Motor neuron (in vitro differentiated cells): ENCODE data around the gene P2RX3. TPM values are rescaled to one million over a fixed set of nuclear protein-coding genes. Genes with fewer than 3 reads are reported as not detected.
A peak's percentile ranks its signal among the peaks of the same experiment; 100 is the strongest.

Source experiments
- ATAC-seq, 8 experiments: fragments of 200-7000 bp; cut with Tn5 transposase; replicated peaks in 6 of 8; 2 replicates each; pipeline ENCODE4 v1.8.0; 2021; ENCODE audit warnings: mild to moderate bottlenecking in 8 of 8, moderate library complexity in 8 of 8
- H3K27ac ChIP-seq, 2 donors: fragments of 250-450 bp; sonication (Bioruptor Pico); 2 replicates each; pipeline ENCODE4 v1.9.0; 2021; ENCODE audit warnings: antibody characterized with exemption in 2 of 2, mild to moderate bottlenecking in 2 of 2, moderate library complexity in 1 of 2
- H3K4me1 ChIP-seq, 2 donors: fragments of 250-450 bp; sonication (Bioruptor Pico); replicated peaks in 1 of 2; 2 replicates each; pipeline ENCODE4 v1.6.1; 2021; ENCODE audit warnings: antibody characterized with exemption in 2 of 2, mild to moderate bottlenecking in 2 of 2, moderate library complexity in 1 of 2
- H3K4me3 ChIP-seq, 5 donors: fragments of 250-450 bp; sonication (Bioruptor Pico); 2 replicates each; pipeline ENCODE4 v1.9.0; 2021; ENCODE audit warnings: antibody characterized with exemption in 5 of 5, mild to moderate bottlenecking in 5 of 5, moderate library complexity in 4 of 5
- WGBS, 10 experiments: fragments of 450-650 bp; shearing (Covaris generic); methylation state at CpG; one replicate each; pipeline ENCODE4 v1.0.0; 2022; 5-methylcytosine and 5-hydroxymethylcytosine counted together
- in situ Hi-C, 9 experiments: fragments of 400-800 bp; cut with MboI; loops; one replicate each; pipeline ENCODE4 v1.15.0; 2021; ENCODE audit warnings: low sequenced_read_pairs in 9 of 9, low pct_unique_long_range_greater_than_20kb in 2 of 9; ENCODE audit not compliant: unreplicated experiment in 9 of 9
- total RNA-seq, 8 experiments: library from RNA; unstranded; fragments of 300-600 nt; gene quantifications; 2 replicates each; pipeline versions ENCODE4 v1.2.3 to v1.2.4, GENCODE V29; 2022

Gene P2RX3
- total RNA-seq, 8 experiments from 2014 or later: 0.36 to 153 (median 99.5) TPM; not detected in 2

GRCh38 chr11:57370251-57370650 lies 32.1 kb downstream of the P2RX3 start:
- Histone ChIP-seq H3K4me1 (no peaks in the 10 kb centered on the region), H3K27ac (no peak overlapping the region), H3K4me3 (no peak overlapping the region)
- peak in 1 of 8 experiments; percentile 49 for ATAC-seq
- in situ Hi-C loops: loop anchor here in 2 of 9 experiments (25.0 kb wide), 2 partner anchors 117 to 167 kb away; partner anchors contain the start of genes SMTNL1 (in 1 of the 2) and TIMM10 (in 1 of the 2)
- WGBS, 10 experiments: 6 to 92% (median 83%) methylated on average over 2 to 5 of the region's 7 CpGs; no CpG with 5 or more reads in 2 of the 10 experiments

DNA sequence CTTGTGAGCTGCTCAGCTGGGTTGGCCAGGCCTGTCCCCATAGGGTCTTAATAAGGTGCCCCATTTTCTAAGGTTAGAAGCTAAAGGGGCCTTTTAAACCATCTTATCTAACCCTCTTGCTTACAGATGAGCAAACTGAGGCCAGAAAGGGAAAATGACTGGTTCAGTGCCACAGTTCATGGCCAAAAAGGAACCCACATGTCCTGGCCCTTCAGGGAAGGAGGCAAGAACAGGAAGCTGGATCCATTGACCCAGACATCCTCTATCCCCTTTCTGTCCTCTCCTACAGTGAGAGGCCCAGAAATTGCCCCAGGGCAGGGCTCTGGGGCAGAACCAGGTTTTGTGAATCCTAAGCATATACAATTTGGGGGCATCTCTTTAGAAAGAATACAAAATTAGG lies 32.8 kb downstream of the P2RX3 start:
- in situ Hi-C loops: loop anchor here in 2 of 9 experiments (25.0 kb wide), 2 partner anchors 116 to 166 kb away; partner anchors contain the start of genes SMTNL1 (in 1 of the 2) and TIMM10 (in 1 of the 2)
- H3K4me3 ChIP-seq: no peak overlapping the region
- no peak for ATAC-seq
- no peak overlapping the region for H3K27ac ChIP-seq
- H3K4me1 ChIP-seq: no peaks in the 10 kb centered on the region

- no peak overlapping the region for H3K4me3 ChIP-seq
- in situ Hi-C loops: loop anchor here in 2 of 9 experiments (25.0 kb wide), 2 partner anchors 114 to 164 kb away; partner anchors contain the start of genes SMTNL1 (in 1 of the 2) and TIMM10 (in 1 of the 2)
- ATAC-seq: no peak
- 43 to 94% (median 70%) methylated on average over 2 to 3 of the region's 3 CpGs; no CpG with 5 or more reads in 3 of the 10 experiments for WGBS, 10 experiments
- H3K4me1 ChIP-seq: no peaks in the 10 kb centered on the region
- no peak overlapping the region for H3K27ac ChIP-seq
These were observed 35.0 kb downstream of the P2RX3 start for GRCh38 chr11:57373146-57373545.

- peak in 1 of 8 experiments; percentile 76 for ATAC-seq
- no peak overlapping the region for H3K27ac ChIP-seq
- 13 to 100% (median 73%) methylated on average over 1 to 2 of the region's 3 CpGs; no CpG with 5 or more reads in 4 of the 10 experiments for WGBS, 10 experiments
- H3K4me1 ChIP-seq: no peaks in the 10 kb centered on the region
- in situ Hi-C loops: loop anchor here in 2 of 9 experiments (25.0 kb wide), 2 partner anchors 112 to 162 kb away; partner anchors contain the start of genes SMTNL1 (in 1 of the 2) and TIMM10 (in 1 of the 2)
- H3K4me3 ChIP-seq: no peak overlapping the region
These were observed 36.8 kb downstream of the P2RX3 start for GRCh38 chr11:57374966-57375365.

DNA sequence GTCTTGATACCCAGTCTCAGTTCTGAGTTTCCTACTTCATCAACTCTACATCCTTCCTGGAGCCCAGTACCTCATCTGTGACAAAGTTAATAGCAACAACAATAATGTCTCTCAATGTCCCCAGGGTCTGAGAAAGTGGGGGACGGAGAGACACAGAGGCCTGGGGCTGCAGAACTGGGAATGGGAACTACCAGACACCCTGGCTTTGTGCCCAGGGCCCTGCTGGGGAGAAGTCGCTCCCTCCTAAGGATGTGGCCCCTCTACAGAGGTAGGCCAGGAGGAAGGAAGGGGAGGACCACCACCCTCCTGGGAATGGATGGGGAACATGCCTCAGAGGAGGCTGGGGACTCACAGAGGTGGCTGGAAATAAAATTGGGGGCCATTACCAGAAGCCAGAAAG lies 37.3 kb downstream of the P2RX3 start:
- H3K4me1 ChIP-seq: no peaks in the 10 kb centered on the region
- in situ Hi-C loops: no loop called here
- no peak overlapping the region for H3K27ac ChIP-seq
- WGBS, 10 experiments: 20 to 43% (median 33%) methylated on average over 1 to 2 of the region's 2 CpGs; no CpG with 5 or more reads in 7 of the 10 experiments
- H3K4me3 ChIP-seq: no peak overlapping the region
- no peak for ATAC-seq

DNA sequence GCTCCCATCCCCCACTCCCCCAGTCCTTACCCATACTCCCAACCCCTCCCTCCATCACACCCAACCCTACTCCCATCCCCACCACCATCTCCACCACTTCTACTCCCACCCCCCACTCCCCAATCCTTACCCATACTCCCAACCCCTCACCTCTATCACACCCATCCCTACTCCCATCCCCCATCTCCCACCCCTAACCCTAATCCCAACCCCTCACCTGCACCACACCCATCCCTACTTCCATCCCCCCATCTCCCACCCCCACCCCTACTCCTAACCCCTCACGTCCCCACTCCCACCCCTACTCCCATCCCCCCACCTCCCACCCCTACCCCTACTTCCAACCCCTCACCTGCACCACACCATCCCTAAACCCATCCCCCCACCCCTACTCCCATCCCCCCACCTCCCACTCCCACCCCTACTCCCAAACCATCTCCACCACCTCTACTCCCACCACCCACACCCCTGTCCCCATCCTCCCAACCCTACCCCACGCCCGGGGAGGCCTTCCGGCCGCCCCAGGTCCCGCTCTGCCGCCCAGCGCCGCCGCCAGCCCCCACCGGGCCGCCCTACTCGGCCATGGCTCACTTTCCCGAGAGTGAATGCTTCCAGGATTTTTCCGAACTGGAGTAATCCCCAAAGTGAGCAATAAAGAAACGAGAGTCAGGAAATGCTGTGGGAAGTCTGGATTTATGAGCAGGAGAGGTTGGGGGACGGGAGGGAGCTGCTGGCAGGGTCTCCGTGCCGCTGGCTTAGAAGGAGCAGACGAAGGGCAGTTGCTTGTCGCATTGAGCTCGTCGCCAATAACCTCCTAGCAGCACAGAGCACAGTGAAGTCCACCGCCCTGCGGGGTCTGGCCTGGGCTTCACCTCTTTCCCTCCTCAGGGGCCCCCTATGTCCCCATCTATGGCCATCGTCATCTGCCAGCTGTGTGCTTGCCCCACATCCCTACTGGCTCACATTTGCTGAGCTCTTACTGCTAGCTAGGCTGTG lies 38.2 kb downstream of the P2RX3 start:
- in situ Hi-C loops: no loop called here
- 0 to 7% (median 4%) methylated on average over 1 to 14 of the region's 26 CpGs; no CpG with 5 or more reads in 6 of the 10 experiments for WGBS, 10 experiments
- H3K4me1 ChIP-seq: no peaks in the 10 kb centered on the region
- H3K27ac ChIP-seq: no peak overlapping the region
- peak overlapping the region in 2 of 5 donors; percentile 23 to 26 for H3K4me3 ChIP-seq
- peak in 4 of 8 experiments; percentile 7 to 76 (median 52) for ATAC-seq

GRCh38 chr11:57377107-57377506 lies 39.0 kb downstream of the P2RX3 start:
- no peak overlapping the region for H3K4me3 ChIP-seq
- in situ Hi-C loops: no loop called here
- 0 to 85% (median 24%) methylated on average over 1 to 3 of the region's 5 CpGs; no CpG with 5 or more reads in 4 of the 10 experiments for WGBS, 10 experiments
- H3K27ac ChIP-seq: no peak overlapping the region
- no peaks in the 10 kb centered on the region for H3K4me1 ChIP-seq
- peak in 3 of 8 experiments; percentile 11 to 78 (median 32) for ATAC-seq

- Histone ChIP-seq H3K4me3 (no peak overlapping the region), H3K27ac (no peak overlapping the region), H3K4me1 (no peaks in the 10 kb centered on the region)
- ATAC-seq: no peak
- in situ Hi-C loops: no loop called here
These were observed 40.0 kb downstream of the P2RX3 start for GRCh38 chr11:57378186-57378585.

- in situ Hi-C loops: no loop called here
- no peak overlapping the region for H3K27ac ChIP-seq
- H3K4me1 ChIP-seq: no peaks in the 10 kb centered on the region
- no peak for ATAC-seq
- H3K4me3 ChIP-seq: no peak overlapping the region
- 0 to 16% (median 7%) methylated on average over 1 to 6 of the region's 10 CpGs; no CpG with 5 or more reads in 5 of the 10 experiments for WGBS, 10 experiments
These were observed 41.6 kb downstream of the P2RX3 start for GRCh38 chr11:57379732-57380131.

DNA sequence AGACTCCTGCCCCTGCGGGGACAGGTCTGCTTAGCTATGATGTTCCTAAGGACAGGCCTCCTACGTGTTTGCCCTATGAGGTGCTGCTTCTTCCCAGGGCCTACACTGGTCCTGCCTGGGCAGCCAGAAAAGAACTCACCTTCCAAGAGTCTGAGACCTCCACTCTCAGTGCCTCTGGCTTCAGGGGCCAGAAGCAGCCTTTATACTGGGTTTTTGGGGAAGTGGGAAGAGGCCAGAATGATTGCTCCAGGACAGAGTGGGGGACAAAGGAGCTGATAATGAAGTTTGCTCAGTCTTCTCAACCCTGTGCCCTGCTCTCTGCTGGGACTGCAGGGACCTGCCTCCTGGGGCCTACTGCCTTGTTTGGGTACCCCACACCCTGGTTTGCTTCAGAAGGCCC lies 42.8 kb downstream of the P2RX3 start, which contains the start of gene PRG3:
TSS of gene PRG3 (minus strand) at position 176 of the 400 bp plus-strand sequence. CDS start 442 bp downstream, outside the sequence.
- in situ Hi-C loops: no loop called here
- ATAC-seq: no peak
- WGBS, 10 experiments: 0 to 43% (median 20%) methylated on average over 1 to 2 of the region's 2 CpGs; no CpG with 5 or more reads in 4 of the 10 experiments
- H3K4me3 ChIP-seq: no peak within 1 kb of the TSS
- H3K4me1 ChIP-seq: no peaks in the 10 kb centered on the region
- no peak within 1 kb of the TSS for H3K27ac ChIP-seq

DNA sequence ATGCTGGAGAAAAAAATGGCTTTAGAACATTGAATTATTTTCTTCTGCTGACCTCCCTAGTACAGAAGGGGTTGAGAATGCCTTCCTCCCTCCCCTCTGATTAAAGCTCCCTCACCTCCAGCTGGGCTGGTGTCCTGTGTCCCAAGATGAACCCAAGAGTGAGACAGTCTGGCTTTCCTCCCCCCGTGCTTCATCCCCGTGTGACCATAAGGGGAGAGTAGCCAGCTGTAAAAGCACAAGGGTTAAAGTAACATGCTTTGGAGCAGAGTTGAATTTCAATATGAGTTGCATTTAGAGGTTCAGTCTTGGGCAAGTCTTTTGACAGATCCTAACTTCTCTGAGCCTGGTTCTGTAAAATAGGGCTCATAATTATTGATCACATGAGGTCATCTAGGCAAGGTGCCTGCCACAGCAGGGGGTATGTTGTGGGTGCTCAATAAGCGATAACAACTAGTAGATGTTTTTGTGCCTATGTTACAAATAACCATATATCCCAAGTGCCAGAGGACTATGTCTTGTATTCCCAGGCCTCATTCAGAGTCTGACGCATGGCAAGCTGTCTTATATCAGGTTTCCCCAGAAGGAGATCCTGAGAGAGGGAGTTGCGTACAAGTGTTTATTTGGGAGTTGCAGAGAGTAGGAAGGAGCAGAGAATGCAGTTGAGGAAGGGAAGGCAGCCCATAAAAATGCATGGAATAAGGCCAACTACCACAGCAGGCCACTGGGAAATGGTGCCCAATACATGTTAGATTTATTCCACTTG lies 48.2 kb downstream of the P2RX3 start:
- Histone ChIP-seq H3K4me3 (no peak overlapping the region), H3K27ac (no peak overlapping the region), H3K4me1 (no peaks in the 10 kb centered on the region)
- in situ Hi-C loops: no loop called here
- 49 to 83% (median 75%) methylated on average over 1 to 5 of the region's 5 CpGs; no CpG with 5 or more reads in 3 of the 10 experiments for WGBS, 10 experiments
- no peak for ATAC-seq

DNA sequence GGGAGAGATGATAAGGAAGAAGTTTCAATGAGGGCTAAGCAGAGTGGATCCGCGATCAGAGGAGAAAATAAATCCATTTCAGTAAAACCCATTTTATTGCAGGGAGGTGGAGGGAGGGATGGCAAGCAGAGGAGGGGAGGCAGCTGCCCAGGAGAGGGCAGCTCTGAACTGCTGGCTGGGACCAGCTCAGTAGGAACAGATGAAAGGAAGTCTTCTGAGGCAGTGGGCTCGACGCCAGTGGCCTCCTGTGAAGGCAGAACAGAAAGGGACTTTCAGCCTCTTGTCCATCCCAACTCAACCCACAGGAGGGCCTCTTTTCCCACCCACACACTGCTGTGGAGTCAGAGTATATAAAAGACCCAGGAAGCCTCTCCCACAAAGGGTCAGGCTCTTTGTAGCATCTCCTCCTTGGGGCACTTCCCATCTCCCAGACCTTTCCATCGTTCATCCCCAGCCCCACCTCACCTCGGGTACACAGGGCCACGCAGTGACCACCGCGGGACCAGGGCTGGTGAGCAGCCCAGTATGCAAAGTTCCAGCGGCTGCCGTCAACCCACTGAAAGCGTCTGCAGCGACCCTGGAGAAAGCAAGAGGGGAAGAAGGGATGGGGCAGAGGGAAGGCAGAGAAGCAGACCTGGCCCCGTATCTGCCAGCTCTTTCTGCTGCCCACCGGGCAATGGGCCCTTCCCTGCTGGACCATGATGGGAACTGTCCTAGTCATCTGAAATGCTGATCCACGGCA lies 49.3 kb downstream of the P2RX3 start:
- in situ Hi-C loops: no loop called here
- Histone ChIP-seq H3K27ac (no peak overlapping the region), H3K4me3 (no peak overlapping the region), H3K4me1 (no peaks in the 10 kb centered on the region)
- ATAC-seq: no peak
- WGBS, 10 experiments: 26 to 86% (median 71%) methylated on average over 1 to 6 of the region's 16 CpGs; no CpG with 5 or more reads in 4 of the 10 experiments
